ENCODE data around the gene ZSWIM2.

The ZSWIM2 gene

GRCh38 chr2:186852508-186852907, 3.5 kb upstream of the ZSWIM2 start:
- ChIA-PET CTCF (interaction anchor here (1.0 kb wide), 1 partner anchor 8 kb away, joined by 4 read pairs; no protein-coding TSS in a partner anchor), POLR2A (no interaction called here)
- no peak for TF ChIP-seq CTCF (IDR thresholded peaks at IDR 0.05; ENCODE audit: control extremely low read depth, extremely low read depth, low read depth, missing control alignments)
- no peak for DNase-seq (ENCODE audit: extremely low spot score)

GRCh38 chr2:186842373-186842772, 6.6 kb downstream of the ZSWIM2 start:
- ChIA-PET POLR2A (no interaction called here), CTCF (no interaction called here)
- TF ChIP-seq CTCF (IDR thresholded peaks at IDR 0.05; ENCODE audit: control extremely low read depth, extremely low read depth, low read depth, missing control alignments), result no peak
- no peak for DNase-seq (ENCODE audit: extremely low spot score)

GRCh38 chr2:186841940-186842339, 7.0 kb downstream of the ZSWIM2 start:
- TF ChIP-seq CTCF (IDR thresholded peaks at IDR 0.05; ENCODE audit: control extremely low read depth, extremely low read depth, low read depth, missing control alignments), result no peak
- ChIA-PET CTCF (no interaction called here), POLR2A (no interaction called here)
- no peak for DNase-seq (ENCODE audit: extremely low spot score)

- CTCF ChIA-PET, result no interaction called here
- DNase-seq (ENCODE audit: extremely low spot score), result no peak
- TF ChIP-seq CTCF (IDR thresholded peaks at IDR 0.05; ENCODE audit: control extremely low read depth, extremely low read depth, low read depth, missing control alignments), result no peak
- POLR2A ChIA-PET, result no interaction called here
Measured at GRCh38 chr2:186835628-186836027, 13.3 kb downstream of the ZSWIM2 start.

GRCh38 chr2:186827862-186828492, 21.0 kb downstream of the ZSWIM2 start:
- ChIA-PET POLR2A (no interaction called here), CTCF (interaction anchor here (0.9 kb wide), 1 partner anchor 11 kb away, joined by 3 read pairs; no protein-coding TSS in a partner anchor)
- no peak for DNase-seq (ENCODE audit: extremely low spot score)
- no peak for TF ChIP-seq CTCF (IDR thresholded peaks at IDR 0.05; ENCODE audit: control extremely low read depth, extremely low read depth, low read depth, missing control alignments)

- CTCF ChIA-PET, result interaction anchor here (0.9 kb wide), 1 partner anchor 11 kb away, joined by 3 read pairs; no protein-coding TSS in a partner anchor
- no peak for DNase-seq (ENCODE audit: extremely low spot score)
- POLR2A ChIA-PET, result no interaction called here
- TF ChIP-seq CTCF (IDR thresholded peaks at IDR 0.05; ENCODE audit: control extremely low read depth, extremely low read depth, low read depth, missing control alignments), result no peak
Measured at GRCh38 chr2:186827411-186827810, 21.6 kb downstream of the ZSWIM2 start.
